Hematopoietic multipotent progenitor cell treated with erythropoietin and hydrocortisone succinate and interleukin-3 and kit ligand, for 17 days (in vitro differentiated cells): ENCODE measurements around the gene GRXCR2.
"Not testable (repeated sequence)": the region's sequence is repeated elsewhere in the genome, so short reads cannot be mapped to it uniquely, and the experiment has no call there.

Experiments used
- DNase-seq: peaks from one replicate; pipeline ENCODE4 v3.0.0-alpha.2; 2015; ENCODE audit warnings: low spot score

The GRXCR2 gene

GRCh38 chr5:145872914-145873313, at the start of gene GRXCR2:
Gene GRXCR2, minus strand, starts transcription at chr5:145873014. Its CDS starts 46 bp downstream, at chr5:145872968.
- DNase-seq, result no peak

GRCh38 chr5:145922059-145922458, 49.2 kb upstream of the GRXCR2 start:
- no peak for DNase-seq

- DNase-seq, result no peak
Measured at GRCh38 chr5:145921211-145921610, 48.4 kb upstream of the GRXCR2 start.

- DNase-seq, result no peak
Measured at GRCh38 chr5:145920542-145921210, 47.9 kb upstream of the GRXCR2 start.

- DNase-seq, result no peak
Measured at GRCh38 chr5:145919413-145919812, 46.6 kb upstream of the GRXCR2 start.

GRCh38 chr5:145918397-145918796, 45.6 kb upstream of the GRXCR2 start:
- DNase-seq, result no peak

- DNase-seq, result no peak
Measured at GRCh38 chr5:145917288-145917687, 44.5 kb upstream of the GRXCR2 start.

GRCh38 chr5:145915970-145916638, 43.3 kb upstream of the GRXCR2 start:
- no peak for DNase-seq

GRCh38 chr5:145913701-145914100, 40.9 kb upstream of the GRXCR2 start:
- DNase-seq, result no peak

GRCh38 chr5:145912594-145912993, 39.8 kb upstream of the GRXCR2 start:
- DNase-seq, result no peak

- no peak for DNase-seq
Measured at GRCh38 chr5:145912019-145912418, 39.2 kb upstream of the GRXCR2 start.

GRCh38 chr5:145911164-145911563, 38.4 kb upstream of the GRXCR2 start:
- no peak for DNase-seq

- no peak for DNase-seq
Measured at GRCh38 chr5:145908206-145908960, 35.6 kb upstream of the GRXCR2 start.

GRCh38 chr5:145906401-145906800, 33.6 kb upstream of the GRXCR2 start:
- no peak for DNase-seq

GRCh38 chr5:145904743-145905142, 31.9 kb upstream of the GRXCR2 start:
- DNase-seq, result no peak

- DNase-seq, result no peak
Measured at GRCh38 chr5:145903867-145904266, 31.1 kb upstream of the GRXCR2 start.

GRCh38 chr5:145903113-145903512, 30.3 kb upstream of the GRXCR2 start:
- DNase-seq, result no peak

GRCh38 chr5:145902421-145902820, 29.6 kb upstream of the GRXCR2 start:
- no peak for DNase-seq

- no peak for DNase-seq
Measured at GRCh38 chr5:145898171-145898570, 25.4 kb upstream of the GRXCR2 start.

GRCh38 chr5:145891378-145891777, 18.6 kb upstream of the GRXCR2 start:
- DNase-seq, result not testable (repeated sequence)

GRCh38 chr5:145889611-145890010, 16.8 kb upstream of the GRXCR2 start:
- no peak for DNase-seq

- DNase-seq, result peak; percentile 41
Measured at GRCh38 chr5:145887976-145888574, 15.3 kb upstream of the GRXCR2 start.

- DNase-seq, result no peak
Measured at GRCh38 chr5:145887217-145887616, 14.4 kb upstream of the GRXCR2 start.
